Nephron (organoid): ENCODE results near the gene SGCE.

Experiments used
- H3K27ac Mint-ChIP-seq, 3 experiments: 2 replicates each; pipeline ENCODE4 v1.8.0; 2020; ENCODE audit warnings: mixed read lengths in 3 of 3, mild to moderate bottlenecking in 2 of 3, moderate library complexity in 1 of 3
- H3K27me3 Mint-ChIP-seq: 2 replicates; pipeline ENCODE4 v1.8.0; 2021; ENCODE audit warnings: low read depth, mild to moderate bottlenecking, moderate library complexity, mixed read lengths
- H3K36me3 Mint-ChIP-seq: 2 replicates; pipeline ENCODE4 v1.8.0; 2020; ENCODE audit warnings: low read depth, mixed read lengths
- H3K4me1 Mint-ChIP-seq: 2 replicates; pipeline ENCODE4 v1.8.0; 2020; ENCODE audit warnings: mixed read lengths
- H3K4me3 Mint-ChIP-seq, 3 experiments: 2 replicates each; pipeline ENCODE4 v1.8.0; 2020; ENCODE audit warnings: mild to moderate bottlenecking in 3 of 3, mixed read lengths in 3 of 3, moderate library complexity in 2 of 3
- H3K9me3 Mint-ChIP-seq: 2 replicates; pipeline ENCODE4 v1.8.0; 2020; ENCODE audit warnings: mixed read lengths
- CTCF ChIP-seq, 3 experiments: fragments of 200-600 bp; sonication (generic); IDR thresholded peaks; one replicate each; pipeline ENCODE4 v1.5.0; 2021; ENCODE audit warnings: antibody characterized with exemption in 3 of 3; ENCODE audit not compliant: unreplicated experiment in 3 of 3

Gene SGCE

GRCh38 chr7:94575646-94576045, 80.3 kb downstream of the SGCE start:
- Mint-ChIP-seq H3K4me3 (no peak overlapping the region), H3K9me3 (peaks cover 62% of the 10 kb centered on the region), H3K36me3 (peaks cover 92% of the 10 kb centered on the region), H3K4me1 (no peaks in the 10 kb centered on the region), H3K27me3 (no peaks in the 10 kb centered on the region), H3K27ac (no peak overlapping the region)
- TF ChIP-seq CTCF (IDR thresholded peaks at IDR 0.05; ENCODE audit: unreplicated experiment in 3 of 3): no peak

GRCh38 chr7:94571816-94572215, 84.1 kb downstream of the SGCE start:
- Mint-ChIP-seq H3K4me1 (peaks cover 8% of the 10 kb centered on the region), H3K27me3 (no peaks in the 10 kb centered on the region), H3K4me3 (no peak overlapping the region), H3K9me3 (peaks cover 58% of the 10 kb centered on the region), H3K27ac (no peak overlapping the region), H3K36me3 (peaks cover 72% of the 10 kb centered on the region)
- TF ChIP-seq CTCF (IDR thresholded peaks at IDR 0.05; ENCODE audit: unreplicated experiment in 3 of 3): no peak

- H3K27me3 Mint-ChIP-seq: no peaks in the 10 kb centered on the region
- TF ChIP-seq CTCF (IDR thresholded peaks at IDR 0.05; ENCODE audit: unreplicated experiment in 3 of 3): no peak
- H3K9me3 Mint-ChIP-seq: peaks cover 17% of the 10 kb centered on the region
- peaks cover 8% of the 10 kb centered on the region for H3K4me1 Mint-ChIP-seq
- H3K36me3 Mint-ChIP-seq: peaks cover 30% of the 10 kb centered on the region
- no peak overlapping the region for H3K4me3 Mint-ChIP-seq
- H3K27ac Mint-ChIP-seq: no peak overlapping the region
These were observed 88.5 kb downstream of the SGCE start for GRCh38 chr7:94567396-94567795.

GRCh38 chr7:94565247-94565894, 90.6 kb downstream of the SGCE start:
- no peak for TF ChIP-seq CTCF (IDR thresholded peaks at IDR 0.05; ENCODE audit: unreplicated experiment in 3 of 3)
- Mint-ChIP-seq H3K9me3 (peaks cover 5% of the 10 kb centered on the region), H3K4me1 (peaks cover 8% of the 10 kb centered on the region), H3K36me3 (peaks cover 19% of the 10 kb centered on the region), H3K4me3 (no peak overlapping the region), H3K27ac (no peak overlapping the region), H3K27me3 (no peaks in the 10 kb centered on the region)

- H3K4me3 Mint-ChIP-seq: no peak overlapping the region
- peaks cover 7% of the 10 kb centered on the region for H3K4me1 Mint-ChIP-seq
- no peak overlapping the region for H3K27ac Mint-ChIP-seq
- H3K9me3 Mint-ChIP-seq: no peaks in the 10 kb centered on the region
- no peak for TF ChIP-seq CTCF (IDR thresholded peaks at IDR 0.05; ENCODE audit: unreplicated experiment in 3 of 3)
- H3K27me3 Mint-ChIP-seq: no peaks in the 10 kb centered on the region
- H3K36me3 Mint-ChIP-seq: peaks cover 21% of the 10 kb centered on the region
These were observed 93.4 kb downstream of the SGCE start for GRCh38 chr7:94562525-94562924.

- no peaks in the 10 kb centered on the region for H3K9me3 Mint-ChIP-seq
- TF ChIP-seq CTCF (IDR thresholded peaks at IDR 0.05; ENCODE audit: unreplicated experiment in 3 of 3): no peak
- H3K4me3 Mint-ChIP-seq: no peak overlapping the region
- H3K4me1 Mint-ChIP-seq: peaks cover 1% of the 10 kb centered on the region
- H3K36me3 Mint-ChIP-seq: peaks cover 26% of the 10 kb centered on the region
- H3K27ac Mint-ChIP-seq: no peak overlapping the region
- H3K27me3 Mint-ChIP-seq: no peaks in the 10 kb centered on the region
These were observed 94.0 kb downstream of the SGCE start for GRCh38 chr7:94561841-94562514.
